GM19397 (cell line): ENCODE results near the gene TMEM61.
"Not testable (repeated sequence)": the region's sequence is repeated elsewhere in the genome, so short reads cannot be mapped to it uniquely, and the experiment has no call there.

Experiments used
- ATAC-seq: cut with Tn5 transposase; IDR thresholded peaks from one replicate; pipeline ENCODE4 v1.9.1; 2021; ENCODE audit warnings: mild to moderate bottlenecking, moderate library complexity; ENCODE audit not compliant: unreplicated experiment

TMEM61 gene

GRCh38 chr1:54959241-54959640, 21.2 kb upstream of the TMEM61 start:
- ATAC-seq, result no peak

GRCh38 chr1:54962612-54963395, 17.6 kb upstream of the TMEM61 start:
- ATAC-seq, result no peak

GRCh38 chr1:54963829-54964228, 16.6 kb upstream of the TMEM61 start:
- ATAC-seq, result not testable (repeated sequence)

GRCh38 chr1:54965624-54966340, 14.6 kb upstream of the TMEM61 start:
- peak; percentile 79 for ATAC-seq

GRCh38 chr1:54967372-54967771, 13.1 kb upstream of the TMEM61 start:
- no peak for ATAC-seq

- ATAC-seq, result no peak
These were observed 11.9 kb upstream of the TMEM61 start for GRCh38 chr1:54968551-54968950.

GRCh38 chr1:54969879-54970278, 10.5 kb upstream of the TMEM61 start:
- ATAC-seq, result no peak

GRCh38 chr1:54970901-54971300, 9.5 kb upstream of the TMEM61 start:
- no peak for ATAC-seq

- peak; percentile 71 for ATAC-seq
These were observed 9.1 kb upstream of the TMEM61 start for GRCh38 chr1:54971317-54971791.

- ATAC-seq, result no peak
These were observed 8.0 kb upstream of the TMEM61 start for GRCh38 chr1:54972436-54972835.

GRCh38 chr1:54973205-54973921, 7.1 kb upstream of the TMEM61 start:
- no peak for ATAC-seq

- no peak for ATAC-seq
These were observed 4.9 kb upstream of the TMEM61 start for GRCh38 chr1:54975356-54976108.

GRCh38 chr1:54976747-54977146, 3.7 kb upstream of the TMEM61 start:
- ATAC-seq, result no peak

GRCh38 chr1:54977533-54978297, 2.7 kb upstream of the TMEM61 start:
- no peak for ATAC-seq

- no peak for ATAC-seq
These were observed 1.7 kb upstream of the TMEM61 start for GRCh38 chr1:54978528-54979326.

- no peak for ATAC-seq
These were observed 1.0 kb upstream of the TMEM61 start for GRCh38 chr1:54979327-54979891.

GRCh38 chr1:54980046-54980527, 341 bp upstream of the TMEM61 start:
- no peak for ATAC-seq

GRCh38 chr1:54981466-54981865, 1.0 kb downstream of the TMEM61 start:
- no peak for ATAC-seq

- no peak for ATAC-seq
These were observed 2.3 kb downstream of the TMEM61 start for GRCh38 chr1:54982739-54983138.
